Left lobe of liver (tissue), 2 donors: ENCODE results near the gene BCL2L2. TPM values are rescaled to one million over a fixed set of nuclear protein-coding genes. Genes with fewer than 3 reads are reported as not detected.
"Not testable (repeated sequence)": the region's sequence is repeated elsewhere in the genome, so short reads cannot be mapped to it uniquely, and the experiment has no call there.

Experiments used
- ATAC-seq: fragments of 200-7000 bp; cut with Tn5 transposase; one replicate; pipeline ENCODE4 v1.9.1; 2020; ENCODE audit warnings: mild to moderate bottlenecking, moderate library complexity
- DNase-seq: peaks from one replicate; pipeline ENCODE4 v3.0.0-alpha.2; 2020; ENCODE audit warnings: low spot score
- total RNA-seq: library from RNA; stranded (reverse); gene quantifications from one replicate; pipeline ENCODE4 v1.2.1, GENCODE V29; 2021
- donor health status: DM: no; HTN: no; CAD: no; lungs with moderate emphysema.
- donor health status: DM: no; HTN: yes; CAD: no.

The BCL2L2 gene
- total RNA-seq, 1 donor from 2014 or later: 14.0 TPM

- DNase-seq (no peak), ATAC-seq (no peak)
Measured at GRCh38 chr14:23322568-23323517, 16.2 kb downstream of the BCL2L2 start.

GRCh38 chr14:23323838-23324454, 17.3 kb downstream of the BCL2L2 start:
- no peak for DNase-seq
- no peak for ATAC-seq

- no peak for ATAC-seq
Measured at GRCh38 chr14:23324455-23324846, 17.8 kb downstream of the BCL2L2 start.

GRCh38 chr14:23324993-23325392, 18.4 kb downstream of the BCL2L2 start:
- no peak for DNase-seq
- no peak for ATAC-seq

More at GRCh38 chr14:23324455-23324846, 17.8 kb downstream of the BCL2L2 start:
- DNase-seq: no peak

GRCh38 chr14:23325746-23326145, 19.1 kb downstream of the BCL2L2 start:
- DNase-seq, ATAC-seq: not testable (repeated sequence)

- DNase-seq (no peak), ATAC-seq (no peak)
Measured at GRCh38 chr14:23326491-23327332, 20.1 kb downstream of the BCL2L2 start.

- ATAC-seq (peak; percentile 89), DNase-seq (peak; percentile 63)
Measured at GRCh38 chr14:23327947-23328744, 21.5 kb downstream of the BCL2L2 start.

GRCh38 chr14:23335623-23336022, 29.0 kb downstream of the BCL2L2 start:
- ATAC-seq (no peak), DNase-seq (no peak)

- DNase-seq (no peak), ATAC-seq (no peak)
Measured at GRCh38 chr14:23339506-23340268, 33.1 kb downstream of the BCL2L2 start.

- DNase-seq (peak; percentile 4), ATAC-seq (no peak)
Measured at GRCh38 chr14:23344481-23344880, 37.8 kb downstream of the BCL2L2 start.

GRCh38 chr14:23345987-23346692, 39.5 kb downstream of the BCL2L2 start:
- DNase-seq: peak; percentile 18
- ATAC-seq: no peak

- no peak for ATAC-seq
- DNase-seq: no peak
Measured at GRCh38 chr14:23346693-23347405, 40.2 kb downstream of the BCL2L2 start.

GRCh38 chr14:23347406-23348296, 41.0 kb downstream of the BCL2L2 start:
- ATAC-seq: no peak

GRCh38 chr14:23348297-23348655, 41.6 kb downstream of the BCL2L2 start:
- no peak for DNase-seq
- no peak for ATAC-seq

More at GRCh38 chr14:23347406-23348296, 41.0 kb downstream of the BCL2L2 start:
- DNase-seq: no peak

GRCh38 chr14:23349156-23349845, 42.7 kb downstream of the BCL2L2 start:
- ATAC-seq: no peak
- DNase-seq: peak; percentile 29

- DNase-seq (no peak), ATAC-seq (peak; percentile 27)
Measured at GRCh38 chr14:23351681-23352505, 45.3 kb downstream of the BCL2L2 start.
